K562 (cell line): ENCODE results near the gene SEC16A. TPM values are rescaled to one million over a fixed set of nuclear protein-coding genes. Genes with fewer than 3 reads are reported as not detected.

ENCODE experiments used
- ATAC-seq: fragments of 200-7000 bp; cut with Tn5 transposase; 3 replicates; pipeline ENCODE4 v1.9.1; 2020; ENCODE audit warnings: moderate library complexity
- BruUV-seq: library from RNA; stranded (reverse); fragments of 400-500 nt; replicated peaks from 2 replicates; lab custom pipeline; 2021; lab: Mats Ljungman, UMichigan
- CTCF ChIA-PET: fragments of 300-600 bp; formaldehyde crosslinking; extraction: SDS; loops from one replicate; lab custom pipeline; 2021; ENCODE audit warnings: low intra/inter-chr PET ratio; lab: Yijun Ruan, JAX
- POLR2A ChIA-PET: fragments of 300-600, 350-650 bp; sonication (Branson Sonifier 250); formaldehyde crosslinking; extraction: SDS; loops from one replicate; lab custom pipeline; 2021; ENCODE audit warnings: antibody characterized with exemption, inconsistent platforms; lab: Yijun Ruan, JAX
- DNase-seq, 4 experiments: peaks; one replicate each; pipeline versions ENCODE4 v3.0.0 to v3.0.0-alpha.2; 2011 to 2018; ENCODE audit warnings: low spot score in 3 of 4, mixed read lengths in 3 of 4; ENCODE audit errors: extremely low read depth in 1 of 4
- FAIRE-seq: peaks from 2 replicates; lab custom pipeline; 2011; peaks lifted over from hg19 to GRCh38; lab: Jason Lieb, UNC
- H2AFZ ChIP-seq: 2 replicates; pipeline ENCODE4 v1.6.0; 2011; ENCODE audit warnings: low read depth, low read length, control low read depth, inconsistent platforms
- H3K27ac ChIP-seq: fragments of 200-600 bp; 3 replicates; pipeline ENCODE4 v1.8.0; 2011; ENCODE audit warnings: low read depth, mild to moderate bottlenecking, control low read depth, inconsistent platforms, low read length, moderate library complexity, mixed read lengths; ENCODE audit errors: extremely low read depth
- H3K27me3 ChIP-seq, 2 experiments: fragments of 300-600 bp in 1 of 2; 2 replicates in 1 of 2; 3 replicates in 1 of 2; pipeline versions ENCODE4 v1.6.0 to v1.8.0; 2011; ENCODE audit warnings: inconsistent platforms in 2 of 2, low read length in 2 of 2, mild to moderate bottlenecking in 1 of 2, mixed read lengths in 1 of 2, moderate library complexity in 1 of 2; ENCODE audit not compliant: control insufficient read depth in 2 of 2, insufficient read depth in 2 of 2
- H3K36me3 ChIP-seq: fragments of 300-600 bp; 3 replicates; pipeline ENCODE4 v1.8.0; 2011; ENCODE audit warnings: mild to moderate bottlenecking, low read length, inconsistent platforms; ENCODE audit not compliant: control insufficient read depth, insufficient read depth
- H3K4me1 ChIP-seq, 2 experiments: fragments of 200-600 bp in 1 of 2; replicated peaks in 1 of 2; 2 replicates in 1 of 2; 3 replicates in 1 of 2; pipeline versions ENCODE4 v1.5.1 to v1.8.0; 2011; ENCODE audit warnings: inconsistent platforms in 2 of 2, low read length in 2 of 2, mild to moderate bottlenecking in 1 of 2, mixed read lengths in 1 of 2, moderate library complexity in 1 of 2; ENCODE audit not compliant: control insufficient read depth in 2 of 2, insufficient read depth in 2 of 2
- H3K4me2 ChIP-seq: 2 replicates; pipeline ENCODE4 v1.6.1; 2011; ENCODE audit warnings: low read length, control low read depth, inconsistent platforms, mixed read lengths; ENCODE audit not compliant: insufficient read depth
- H3K4me3 ChIP-seq: fragments of 200-600 bp; sonication (generic), shearing (Covaris generic); 2 replicates; pipeline ENCODE4 v1.5.1; 2016; ENCODE audit warnings: control low read depth, inconsistent platforms
- H3K79me2 ChIP-seq: fragments of 200-600 bp; 3 replicates; pipeline ENCODE4 v1.8.0; 2011; ENCODE audit warnings: low read length, inconsistent platforms; ENCODE audit not compliant: control insufficient read depth, insufficient read depth
- H3K9ac ChIP-seq, 2 experiments: 2 replicates each; pipeline versions ENCODE4 v1.6.0 to v1.6.1; 2011; ENCODE audit warnings: low read depth in 2 of 2, low read length in 2 of 2, control low read depth in 1 of 2, inconsistent platforms in 1 of 2, mild to moderate bottlenecking in 1 of 2, mixed read lengths in 1 of 2; ENCODE audit not compliant: insufficient read depth in 1 of 2
- H3K9me1 ChIP-seq: one replicate; pipeline ENCODE4 v1.6.0; 2011; ENCODE audit warnings: inconsistent platforms, mild to moderate bottlenecking, low read length, moderate library complexity; ENCODE audit not compliant: control insufficient read depth, insufficient read depth
- H3K9me3 ChIP-seq: replicated peaks from 2 replicates; pipeline ENCODE4 v1.5.1; 2011; ENCODE audit warnings: low read depth, low read length, inconsistent platforms; ENCODE audit not compliant: control insufficient read depth, insufficient read depth
- H4K20me1 ChIP-seq: replicated peaks from 2 replicates; pipeline ENCODE4 v1.6.1; 2011; ENCODE audit warnings: low read length, inconsistent platforms, mixed read lengths; ENCODE audit not compliant: control insufficient read depth, insufficient read depth
- MYNN ChIP-seq, 2 experiments: sonication (generic); formaldehyde crosslinking in 1 of 2; IDR thresholded peaks; 2 replicates each; pipeline versions ENCODE4 v1.5.0 to v1.6.1; 2016 to 2020; ENCODE audit warnings: antibody characterized with exemption in 1 of 2, missing genetic modification reagents in 1 of 2
- WGBS: fragments of 100-300 bp; shearing (Covaris generic); methylation state at CpG from one replicate; pipeline ENCODE4 v1.1.6; 2016; ENCODE audit warnings: low coverage, mixed read lengths; ENCODE audit not compliant: insufficient coverage; ENCODE audit errors: missing lambda C conversion rate; 5-methylcytosine and 5-hydroxymethylcytosine counted together
- in situ Hi-C: fragments of 300-500 bp; cut with MboI; formaldehyde crosslinking; loops from 4 replicates; pipeline ENCODE4 v1.15.0; 2018; ENCODE audit warnings: inconsistent platforms, mixed read lengths
- intact Hi-C: fragments of 100-400 bp; cut with micrococcal nuclease; formaldehyde crosslinking; loops from 2 replicates; pipeline ENCODE4 v1.14.2; 2022
- polyA plus RNA-seq, 8 experiments: library from polyadenylated mRNA; depleted of rRNA in 4 of 8; stranded (reverse) in 5 of 8; unstranded in 3 of 8; fragments of >200 nt; fragmentation: Nextera tagmentation in 2 of 8; fragmentation: Illumina TruSeq in 1 of 8; extraction: Ambion mirVana in 2 of 8; extraction: Trizol in 1 of 8; gene quantifications; 2 replicates each; pipeline versions ENCODE4 v1.2.1 to v1.2.3, GENCODE V29; 2011 to 2014; ENCODE audit warnings: inconsistent platforms in 1 of 8, missing spikeins in 1 of 8
- total RNA-seq, 7 experiments: library from RNA; depleted of rRNA in 6 of 7; stranded (reverse); fragments of >200 nt in 6 of 7; fragmentation: Illumina TruSeq in 2 of 7; extraction: Trizol in 2 of 7; gene quantifications; 2 replicates each; pipeline versions ENCODE4 v1.2.1 to v1.2.3, GENCODE V29; 2011 to 2021; ENCODE audit warnings: low replicate concordance in 1 of 7
- TF ChIP-seq, protein P1 (sequence below): sonication (generic); formaldehyde crosslinking; IDR thresholded peaks from 2 replicates; pipeline ENCODE4 v1.8.1; 2023; ENCODE audit warnings: mild to moderate bottlenecking, missing genetic modification reagents

The SEC16A gene
- total and polyA plus RNA-seq, 9 of the 15 experiments (the other 6 are each of a cell fraction or from before 2014, with no cell fraction given), result 8.3 to 62.8 (median 14.0) TPM

DNA sequence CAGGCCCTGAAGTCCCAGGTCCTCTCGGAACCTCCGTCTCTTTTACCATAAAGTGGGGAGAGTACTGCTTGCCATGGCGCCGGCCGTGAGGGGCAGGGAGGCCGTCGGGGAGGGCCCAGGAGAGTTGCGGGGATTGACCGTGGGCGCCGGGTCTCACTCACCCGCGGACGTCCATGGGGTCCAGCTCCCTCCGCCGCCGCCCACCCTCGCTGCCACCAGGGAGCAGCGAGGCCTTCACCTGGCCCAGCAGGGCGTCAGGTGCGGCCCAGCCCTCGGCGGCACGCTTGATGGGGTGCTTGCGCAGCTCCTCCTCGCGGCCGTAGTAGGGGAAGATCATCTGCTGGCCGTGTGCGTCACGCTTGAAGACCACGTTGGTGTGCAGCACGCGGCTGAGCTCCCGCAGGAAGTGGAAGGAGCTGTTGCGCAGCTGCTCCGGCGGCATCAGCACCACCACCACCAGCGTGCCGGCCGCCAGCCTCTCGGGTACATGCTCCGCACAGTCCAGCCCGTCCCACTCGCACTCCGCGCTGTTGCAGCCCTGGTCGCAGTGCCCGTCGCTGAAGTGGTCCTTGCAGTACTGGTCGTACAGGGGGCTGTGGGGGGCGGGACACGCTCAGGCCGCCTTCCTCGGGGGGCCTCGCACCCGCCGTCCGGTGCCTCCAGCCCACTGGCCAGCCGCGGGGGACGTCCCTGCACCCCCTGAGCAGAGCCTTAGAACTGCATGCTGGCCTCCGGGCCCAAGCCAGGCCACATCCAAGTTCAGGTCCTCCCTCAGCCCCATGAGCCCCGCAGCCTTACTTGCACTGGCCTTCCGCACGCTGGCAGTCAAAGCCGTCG, 21.9 kb upstream of the SEC16A start:
- Histone ChIP-seq H2AFZ (no peak overlapping the region), H3K4me2 (no peak overlapping the region), H3K4me3 (no peak overlapping the region), H3K9me1 (no peaks in the 10 kb centered on the region), H3K9ac (no peak overlapping the region), H3K27me3 (no peaks in the 10 kb centered on the region), H3K79me2 (no peaks in the 10 kb centered on the region), H3K4me1 (peaks cover 0 to 18% of the 10 kb centered on the region in 2 experiments; a peak in 1 of 5 replicates), H3K36me3 (peaks cover 85% of the 10 kb centered on the region; the same call in 2 of the 3 replicates), H3K27ac (no peak overlapping the region), H3K9me3 (no peaks in the 10 kb centered on the region), H4K20me1 (no peaks in the 10 kb centered on the region)
- no peak for DNase-seq
- no peak for ATAC-seq
- 88% methylated on average over 35 of the region's 68 CpGs for WGBS
- in situ Hi-C loops (no loop called here), intact Hi-C loops (no loop called here)
- FAIRE-seq, result no peak
- BruUV-seq, result no TSS peak
- CTCF ChIA-PET, result no interaction called here
- POLR2A ChIA-PET, result interaction anchor here (1.0 kb wide), 1 partner anchor 115 kb away, joined by 3 read pairs; no protein-coding TSS in a partner anchor
- TF ChIP-seq MYNN (IDR thresholded peaks at IDR 0.05) (no peak), MYNN (CRISPR knock-in tag; IDR thresholded peaks at IDR 0.05) (no peak)
- TF ChIP-seq, protein P1, sequence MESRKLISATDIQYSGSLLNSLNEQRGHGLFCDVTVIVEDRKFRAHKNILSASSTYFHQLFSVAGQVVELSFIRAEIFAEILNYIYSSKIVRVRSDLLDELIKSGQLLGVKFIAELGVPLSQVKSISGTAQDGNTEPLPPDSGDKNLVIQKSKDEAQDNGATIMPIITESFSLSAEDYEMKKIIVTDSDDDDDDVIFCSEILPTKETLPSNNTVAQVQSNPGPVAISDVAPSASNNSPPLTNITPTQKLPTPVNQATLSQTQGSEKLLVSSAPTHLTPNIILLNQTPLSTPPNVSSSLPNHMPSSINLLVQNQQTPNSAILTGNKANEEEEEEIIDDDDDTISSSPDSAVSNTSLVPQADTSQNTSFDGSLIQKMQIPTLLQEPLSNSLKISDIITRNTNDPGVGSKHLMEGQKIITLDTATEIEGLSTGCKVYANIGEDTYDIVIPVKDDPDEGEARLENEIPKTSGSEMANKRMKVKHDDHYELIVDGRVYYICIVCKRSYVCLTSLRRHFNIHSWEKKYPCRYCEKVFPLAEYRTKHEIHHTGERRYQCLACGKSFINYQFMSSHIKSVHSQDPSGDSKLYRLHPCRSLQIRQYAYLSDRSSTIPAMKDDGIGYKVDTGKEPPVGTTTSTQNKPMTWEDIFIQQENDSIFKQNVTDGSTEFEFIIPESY (CRISPR knock-in tag), result peak; percentile 70
